Testis (tissue), 3 donors: ENCODE results near the gene MAGI2. TPM values are rescaled to one million over a fixed set of nuclear protein-coding genes. Genes with fewer than 3 reads are reported as not detected.

Experiments used
- DNase-seq: peaks from one replicate; pipeline ENCODE4 v3.0.0-alpha.2; 2019
- H3K27ac ChIP-seq, 2 donors: fragments of 200-600 bp; sonication (generic); one replicate each; pipeline ENCODE4 v1.5.1; 2019
- H3K27me3 ChIP-seq: fragments of 200-600 bp; sonication (generic); one replicate; pipeline ENCODE4 v1.5.1; 2019
- H3K36me3 ChIP-seq: fragments of 200-600 bp; sonication (generic); one replicate; pipeline ENCODE4 v1.5.1; 2017; ENCODE audit warnings: low read depth; ENCODE audit errors: missing control alignments
- H3K4me1 ChIP-seq: fragments of 200-600 bp; sonication (generic); one replicate; pipeline ENCODE4 v1.5.1; 2019
- H3K4me3 ChIP-seq, 2 donors: fragments of 200-600 bp; sonication (generic); one replicate each; pipeline ENCODE4 v1.5.1; 2017 to 2019
- H3K9me3 ChIP-seq: fragments of 200-600 bp; sonication (generic); one replicate; pipeline ENCODE4 v1.5.1; 2017
- POLR2A ChIP-seq: fragments of 450-650 bp; IDR thresholded peaks from one replicate; pipeline ENCODE4 v1.6.1; 2017; ENCODE audit warnings: antibody characterized with exemption, mild to moderate bottlenecking, moderate library complexity
- WGBS, 2 donors: methylation state at CpG; one replicate each; pipeline ENCODE4 v1.1.5; 2018; 5-methylcytosine and 5-hydroxymethylcytosine counted together
- intact Hi-C: fragments of 100-400 bp; cut with DNase I; formaldehyde crosslinking; loops from one replicate; pipeline ENCODE4 v1.15.1; 2023; ENCODE audit warnings: low total_unique reads
- polyA plus RNA-seq: library from polyadenylated mRNA; stranded (reverse); fragments of 350-450 nt; fragmentation: Illumina TruSeq; extraction: RNeasy Lipid Tissue Mini Kit (QIAGEN cat#74804); gene quantifications from one replicate; pipeline ENCODE4 v1.2.3, GENCODE V29; 2014; ENCODE audit warnings: low read depth, low replicate concordance; ENCODE audit not compliant: insufficient read depth
- total RNA-seq, 2 donors: library from RNA; depleted of rRNA; stranded (reverse); fragments of >200 nt; gene quantifications; one replicate each; pipeline ENCODE4 v1.2.3, GENCODE V29; 2016
- TF ChIP-seq, protein P1 (sequence below), 3 experiments: fragments of 450-650 bp in 2 of 3; fragments of 200-600 bp in 1 of 3; sonication (generic) in 1 of 3; IDR thresholded peaks; one replicate each; pipeline ENCODE4 v1.5.1; 2016 to 2019; ENCODE audit warnings: antibody characterized with exemption in 3 of 3, mild to moderate bottlenecking in 2 of 3, moderate library complexity in 1 of 3

Gene MAGI2
- total and polyA plus RNA-seq, 3 donors from 2014 or later, result 11.2 to 13.1 (median 12.4) TPM

DNA sequence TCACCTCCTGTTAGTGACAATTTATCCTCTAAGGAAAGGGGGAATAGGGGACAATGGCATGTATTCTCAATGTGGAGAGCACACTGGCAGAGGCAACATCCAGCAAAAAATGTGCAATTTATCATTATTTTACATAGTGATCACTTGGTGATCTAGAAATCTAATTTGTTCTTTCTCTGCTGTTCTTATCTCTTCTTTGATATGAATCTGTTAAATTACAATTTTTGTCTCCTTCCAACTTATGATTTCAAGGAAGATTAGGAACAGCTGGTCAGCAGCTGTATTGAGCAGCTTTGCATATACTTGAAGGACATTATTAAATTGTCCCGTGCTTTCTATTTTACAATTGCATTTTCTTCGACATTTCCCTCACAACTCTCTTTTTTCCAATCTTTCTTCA, 213.1 kb downstream of the MAGI2 start:
- no peak overlapping the region for H3K4me3 ChIP-seq
- intact Hi-C loops, result no loop called here
- H3K4me1 ChIP-seq, result no peaks in the 10 kb centered on the region
- H3K27me3 ChIP-seq, result no peaks in the 10 kb centered on the region
- no peaks in the 10 kb centered on the region for H3K36me3 ChIP-seq
- no peak for DNase-seq
- no peaks in the 10 kb centered on the region for H3K9me3 ChIP-seq
- H3K27ac ChIP-seq, result no peak overlapping the region
- no peak for TF ChIP-seq POLR2A
- TF ChIP-seq, protein P1, sequence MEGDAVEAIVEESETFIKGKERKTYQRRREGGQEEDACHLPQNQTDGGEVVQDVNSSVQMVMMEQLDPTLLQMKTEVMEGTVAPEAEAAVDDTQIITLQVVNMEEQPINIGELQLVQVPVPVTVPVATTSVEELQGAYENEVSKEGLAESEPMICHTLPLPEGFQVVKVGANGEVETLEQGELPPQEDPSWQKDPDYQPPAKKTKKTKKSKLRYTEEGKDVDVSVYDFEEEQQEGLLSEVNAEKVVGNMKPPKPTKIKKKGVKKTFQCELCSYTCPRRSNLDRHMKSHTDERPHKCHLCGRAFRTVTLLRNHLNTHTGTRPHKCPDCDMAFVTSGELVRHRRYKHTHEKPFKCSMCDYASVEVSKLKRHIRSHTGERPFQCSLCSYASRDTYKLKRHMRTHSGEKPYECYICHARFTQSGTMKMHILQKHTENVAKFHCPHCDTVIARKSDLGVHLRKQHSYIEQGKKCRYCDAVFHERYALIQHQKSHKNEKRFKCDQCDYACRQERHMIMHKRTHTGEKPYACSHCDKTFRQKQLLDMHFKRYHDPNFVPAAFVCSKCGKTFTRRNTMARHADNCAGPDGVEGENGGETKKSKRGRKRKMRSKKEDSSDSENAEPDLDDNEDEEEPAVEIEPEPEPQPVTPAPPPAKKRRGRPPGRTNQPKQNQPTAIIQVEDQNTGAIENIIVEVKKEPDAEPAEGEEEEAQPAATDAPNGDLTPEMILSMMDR (IDR thresholded peaks at IDR 0.05), result no peak
- WGBS, 2 donors, result 73 to 88% methylated on average over 2 of the region's 2 CpGs

- Histone ChIP-seq H3K27me3 (no peaks in the 10 kb centered on the region), H3K9me3 (no peaks in the 10 kb centered on the region), H3K36me3 (no peaks in the 10 kb centered on the region), H3K4me3 (no peak overlapping the region), H3K27ac (no peak overlapping the region), H3K4me1 (no peaks in the 10 kb centered on the region)
- DNase-seq, result no peak
- TF ChIP-seq POLR2A, result no peak
- TF ChIP-seq, protein P1 (IDR thresholded peaks at IDR 0.05), result no peak
- 73 to 82% methylated on average over 4 of the region's 4 CpGs for WGBS, 2 donors
- intact Hi-C loops, result no loop called here
Measured at GRCh38 chr7:79236352-79237028, 217.0 kb downstream of the MAGI2 start.

GRCh38 chr7:79227044-79227443, 226.4 kb downstream of the MAGI2 start:
- no peak overlapping the region for H3K27ac ChIP-seq
- no peaks in the 10 kb centered on the region for H3K27me3 ChIP-seq
- intact Hi-C loops, result no loop called here
- H3K36me3 ChIP-seq, result no peaks in the 10 kb centered on the region
- DNase-seq, result no peak
- no peak overlapping the region for H3K4me3 ChIP-seq
- no peaks in the 10 kb centered on the region for H3K9me3 ChIP-seq
- 88 to 92% methylated on average over 1 of the region's 1 CpG for WGBS, 2 donors
- TF ChIP-seq, protein P1 (IDR thresholded peaks at IDR 0.05), result no peak
- TF ChIP-seq POLR2A, result no peak
- H3K4me1 ChIP-seq, result no peaks in the 10 kb centered on the region

DNA sequence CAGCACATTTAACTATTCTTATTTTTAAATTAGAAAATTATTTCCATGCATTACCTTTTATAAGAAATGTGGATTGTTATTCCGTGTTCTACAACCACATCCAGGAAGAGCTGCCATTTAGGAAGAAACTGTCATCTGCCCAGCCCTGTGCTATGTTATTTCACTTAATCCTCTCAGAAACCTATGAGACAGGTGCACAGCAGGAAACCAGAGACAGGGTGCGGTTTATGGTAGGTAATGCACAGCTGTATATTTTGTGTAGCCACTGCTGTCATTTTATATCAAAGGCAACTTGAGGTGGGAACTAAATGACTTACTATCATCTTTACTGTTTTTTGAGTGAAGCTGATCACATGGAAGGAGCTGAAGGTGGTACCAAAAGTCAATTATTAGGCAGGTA, 232.3 kb downstream of the MAGI2 start:
- no peak for TF ChIP-seq POLR2A
- TF ChIP-seq, protein P1 (IDR thresholded peaks at IDR 0.05), result no peak
- DNase-seq, result no peak

More for the DNA sequence above, 232.3 kb downstream of the MAGI2 start:
- no peaks in the 10 kb centered on the region for H3K27me3 ChIP-seq
- no peak overlapping the region for H3K4me3 ChIP-seq
- no peak overlapping the region for H3K27ac ChIP-seq
- intact Hi-C loops, result no loop called here
- 93 to 95% methylated on average over 2 of the region's 2 CpGs for WGBS, 2 donors
- no peaks in the 10 kb centered on the region for H3K36me3 ChIP-seq
- no peaks in the 10 kb centered on the region for H3K9me3 ChIP-seq
- no peaks in the 10 kb centered on the region for H3K4me1 ChIP-seq
